HuH-7 (cell line): ENCODE results near the gene TRAPPC3.

ENCODE experiments used
- DNase-seq: peaks from one replicate; pipeline ENCODE4 v3.0.0; 2011; ENCODE audit warnings: low spot score

Gene TRAPPC3

GRCh38 chr1:36151134-36151844, 2.0 kb upstream of the TRAPPC3 start:
- no peak for DNase-seq

- peak; percentile 89 for DNase-seq
Measured at GRCh38 chr1:36150296-36151133, 1.2 kb upstream of the TRAPPC3 start.

DNA sequence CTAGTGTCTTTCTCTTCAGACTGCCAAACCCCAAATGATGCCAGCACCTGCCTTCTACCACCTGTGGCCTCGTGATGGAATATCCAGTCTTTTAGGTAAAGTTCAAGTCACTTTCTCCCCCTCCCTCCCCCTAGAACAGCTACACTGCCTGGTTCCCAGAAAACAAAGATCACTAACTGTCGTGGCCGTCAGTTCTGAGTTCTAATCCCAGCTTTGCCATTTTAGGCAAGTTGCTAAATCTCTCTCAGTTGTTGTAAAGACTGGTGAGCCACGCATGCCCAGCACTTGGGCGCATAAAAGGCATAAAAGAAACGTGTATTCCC, 648 bp upstream of the TRAPPC3 start:
- no peak for DNase-seq

- no peak for DNase-seq
Measured at GRCh38 chr1:36148821-36149236, 457 bp downstream of the TRAPPC3 start.

DNA sequence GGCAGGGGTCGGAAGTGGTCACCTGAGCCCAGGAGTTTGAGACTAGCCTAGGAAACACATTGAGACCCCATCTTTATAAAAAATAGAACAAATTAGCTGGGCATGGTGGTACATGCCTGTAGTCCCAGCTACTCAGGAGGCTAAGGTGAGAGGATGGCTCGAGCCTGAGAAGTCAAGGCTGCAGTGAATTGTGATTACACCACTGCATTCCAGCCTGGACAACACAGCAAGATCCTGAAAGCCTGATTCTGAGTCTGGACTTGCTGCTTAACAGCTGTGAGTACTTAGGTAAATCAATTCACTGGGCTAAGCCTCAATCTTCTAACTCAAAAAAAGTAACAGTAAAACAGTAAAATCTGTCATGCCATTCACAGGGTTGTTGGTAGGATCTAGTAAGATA, 4.9 kb downstream of the TRAPPC3 start:
- no peak for DNase-seq

DNA sequence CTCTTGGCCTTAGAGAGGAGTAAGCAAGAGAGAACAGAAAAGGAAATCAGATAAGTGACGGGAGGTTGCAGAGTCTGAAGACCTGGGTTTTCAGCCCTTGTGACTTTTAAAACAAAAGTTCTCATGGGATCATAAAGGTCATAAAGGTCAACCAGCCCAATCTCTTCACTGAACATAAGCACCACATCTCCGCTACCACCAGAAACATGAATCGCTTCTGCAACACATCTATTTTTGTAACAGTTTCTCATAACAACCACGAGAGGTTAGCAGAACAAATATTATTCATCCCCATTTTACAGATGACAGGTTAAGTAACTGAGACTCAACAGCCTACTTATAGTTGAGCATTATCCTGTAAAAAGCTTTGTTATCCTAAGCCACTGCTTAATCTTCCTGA, 5.9 kb downstream of the TRAPPC3 start:
- no peak for DNase-seq

- DNase-seq: no peak
Measured at GRCh38 chr1:36142121-36142520, 7.2 kb downstream of the TRAPPC3 start.

GRCh38 chr1:36139521-36139920, 9.8 kb downstream of the TRAPPC3 start:
- DNase-seq: no peak

GRCh38 chr1:36137776-36138175, 11.5 kb downstream of the TRAPPC3 start:
- DNase-seq: no peak

GRCh38 chr1:36137226-36137625, 12.1 kb downstream of the TRAPPC3 start:
- DNase-seq: no peak

DNA sequence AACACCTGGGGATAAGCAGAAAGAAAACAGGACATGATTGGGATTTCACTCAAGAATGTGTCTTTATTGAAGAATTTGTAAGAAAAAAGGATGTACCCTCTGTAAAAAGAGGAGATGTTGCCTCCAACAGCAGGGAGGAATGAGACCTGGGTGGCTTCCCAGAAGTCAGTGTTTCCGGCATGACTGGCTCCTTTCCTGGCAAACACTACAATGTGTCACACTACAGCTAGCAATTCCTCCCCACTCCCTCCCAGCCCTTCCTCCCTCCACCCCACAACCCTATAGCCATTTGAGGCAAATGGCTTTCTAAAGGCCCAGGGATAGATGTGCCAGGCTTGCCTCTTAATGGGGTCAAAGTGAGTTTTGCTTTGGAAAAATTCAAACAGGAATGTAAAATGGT, 12.8 kb downstream of the TRAPPC3 start:
- DNase-seq: no peak

DNA sequence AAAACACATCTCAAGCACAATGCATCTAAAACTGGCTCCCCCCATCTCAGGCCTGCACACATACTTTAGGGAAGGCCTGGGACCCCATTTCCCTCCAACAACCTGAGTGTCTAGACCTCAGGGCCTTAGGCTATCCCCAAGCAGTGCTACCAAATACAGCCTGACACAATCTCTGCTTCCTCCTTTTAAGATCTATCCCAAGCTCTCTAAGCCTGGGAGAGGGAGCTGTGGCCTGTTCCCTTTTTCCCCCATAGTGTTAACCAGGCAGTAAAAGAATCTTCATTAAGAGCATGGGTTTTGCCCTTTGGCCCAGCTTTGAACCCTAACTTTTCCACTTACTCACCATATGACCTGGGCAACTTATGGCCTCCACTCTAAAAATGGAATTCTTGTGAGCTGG, 13.5 kb downstream of the TRAPPC3 start:
- DNase-seq: no peak

DNA sequence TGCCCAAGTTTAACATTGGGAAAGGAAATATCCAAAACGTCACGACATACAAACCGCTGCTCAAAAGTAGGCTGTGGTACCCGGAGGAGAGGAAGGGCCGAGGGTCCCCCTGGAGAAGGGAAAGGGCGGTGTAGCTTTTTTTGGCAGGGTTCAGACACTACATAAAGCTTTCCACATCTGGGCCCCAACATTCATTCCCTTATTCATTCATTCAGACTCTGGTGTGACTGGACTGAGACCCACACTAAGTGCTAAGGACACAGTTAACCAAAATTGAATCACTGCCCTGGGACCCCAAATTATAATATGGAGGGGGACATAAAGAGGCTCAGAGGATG, 14.0 kb downstream of the TRAPPC3 start:
- DNase-seq: no peak

DNA sequence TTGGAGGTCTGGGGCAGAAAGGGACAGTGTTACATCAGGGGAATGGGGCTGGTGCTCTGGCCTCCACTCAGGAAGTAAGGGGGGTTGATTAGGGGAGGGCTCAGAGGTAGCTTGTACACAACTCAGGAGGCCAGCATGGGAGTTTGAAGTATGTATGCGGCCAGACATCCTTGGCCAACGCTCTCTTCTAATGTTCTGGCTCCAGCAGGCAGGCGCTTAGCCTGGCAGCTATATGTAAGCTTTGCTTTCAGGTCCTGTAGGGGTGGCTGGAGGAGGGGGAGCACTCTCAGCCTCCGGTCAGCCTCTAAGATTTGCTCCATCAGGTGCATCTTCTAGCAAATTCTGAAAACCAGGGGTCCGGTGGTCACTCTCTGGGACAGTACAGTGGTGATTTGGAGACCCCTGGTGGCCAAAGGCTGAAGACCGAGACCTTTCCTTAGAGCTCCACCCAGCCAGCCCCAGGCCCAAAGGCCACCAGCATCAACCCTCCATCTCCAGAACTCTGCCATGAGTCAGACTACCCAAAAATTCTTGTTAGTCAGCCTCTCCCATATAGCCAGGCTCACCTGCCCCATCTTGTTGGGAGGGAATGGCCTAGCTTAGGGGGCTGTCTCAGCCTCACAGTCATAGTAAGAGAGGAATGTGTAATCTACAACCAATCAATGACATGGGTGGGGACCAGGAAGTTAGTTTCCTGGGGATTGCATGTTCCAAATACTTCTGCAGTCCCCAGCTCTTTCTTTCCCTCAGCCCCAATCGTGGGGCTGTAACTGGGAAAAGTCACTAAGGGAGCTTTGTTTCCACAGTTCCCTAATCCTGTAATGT, 14.6 kb downstream of the TRAPPC3 start:
- peak; percentile 79 for DNase-seq

DNA sequence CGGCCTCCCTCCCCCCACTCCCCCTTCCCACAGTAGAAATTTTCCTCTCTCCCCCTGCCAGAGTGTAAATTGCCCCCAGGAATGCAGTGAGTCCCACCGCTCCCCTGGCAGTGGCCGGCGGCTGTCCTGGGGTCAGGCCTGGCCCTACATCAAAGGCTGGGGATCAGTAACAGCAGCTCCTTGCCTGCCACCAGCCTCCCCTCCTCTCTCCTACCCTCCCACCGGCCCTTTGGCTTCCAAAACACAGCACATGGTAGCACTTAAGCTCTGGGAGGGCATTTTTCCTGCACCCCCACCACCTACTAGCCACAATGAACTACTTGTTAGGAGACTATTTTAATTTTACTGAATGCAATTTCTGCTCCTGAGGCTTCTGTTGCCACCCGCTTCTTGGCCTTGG, 15.3 kb downstream of the TRAPPC3 start:
- no peak for DNase-seq

- DNase-seq: no peak
Measured at GRCh38 chr1:36133484-36133883, 15.8 kb downstream of the TRAPPC3 start.

DNA sequence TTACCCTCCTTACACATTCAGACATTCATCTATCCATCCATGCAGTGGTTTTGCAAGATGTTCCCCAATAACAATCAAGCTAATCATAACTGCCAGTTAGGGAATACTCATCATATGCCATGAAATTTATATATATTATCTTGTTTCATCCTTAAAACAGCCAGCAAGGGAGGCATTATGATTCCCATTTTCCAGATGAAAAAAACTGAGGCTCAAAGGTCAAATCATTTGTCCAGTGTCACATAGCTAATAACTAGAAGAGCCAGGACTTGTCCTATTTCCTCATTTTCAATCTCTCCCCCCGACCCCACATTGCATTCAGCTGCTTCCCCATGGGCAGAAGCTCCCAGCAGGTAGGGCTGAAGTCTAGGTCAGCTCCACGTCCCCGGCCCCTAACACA, 17.3 kb downstream of the TRAPPC3 start:
- no peak for DNase-seq

GRCh38 chr1:36128905-36129206, 20.4 kb downstream of the TRAPPC3 start:
- no peak for DNase-seq

- no peak for DNase-seq
Measured at GRCh38 chr1:36128126-36128904, 21.0 kb downstream of the TRAPPC3 start.

- peak; percentile 8 for DNase-seq
Measured at GRCh38 chr1:36126797-36127500, 22.3 kb downstream of the TRAPPC3 start.

- DNase-seq: peak; percentile 20
Measured at GRCh38 chr1:36126005-36126716, 23.1 kb downstream of the TRAPPC3 start.
